SK-N-SH (cell line): ENCODE measurements around the gene KERA.

ENCODE experiments used
- EP300 ChIP-seq, 2 experiments: IDR thresholded peaks; 2 replicates each; pipeline versions ENCODE4 v1.4.0 to v1.6.1; 2012; ENCODE audit warnings: borderline replicate concordance in 1 of 2, low read depth in 1 of 2, low read length in 1 of 2
- JUND ChIP-seq: IDR thresholded peaks from 2 replicates; pipeline ENCODE4 v1.4.0; 2012
- RFX5 ChIP-seq: IDR thresholded peaks from 2 replicates; pipeline ENCODE4 v1.6.1; 2012; ENCODE audit warnings: mild to moderate bottlenecking, improper control_type of control experiment, low read length
- TAF1 ChIP-seq: IDR thresholded peaks from 2 replicates; pipeline ENCODE4 v1.6.1; 2012; ENCODE audit warnings: low read depth, mild to moderate bottlenecking, low read length, moderate library complexity, borderline replicate concordance
- YY1 ChIP-seq: IDR thresholded peaks from 2 replicates; pipeline ENCODE4 v1.4.0; 2012; ENCODE audit warnings: low read depth, mild to moderate bottlenecking
- TF ChIP-seq, protein P1 (sequence below): fragments of 150-350 bp; IDR thresholded peaks from 2 replicates; pipeline ENCODE4 v1.6.1; 2017; ENCODE audit warnings: antibody characterized with exemption, low read length, low read depth, borderline replicate concordance
- TF ChIP-seq, protein P2 (sequence below): fragments of 200-600 bp; sonication (generic); IDR thresholded peaks from 2 replicates; pipeline ENCODE4 v1.6.1; 2017; ENCODE audit warnings: antibody characterized with exemption, mild to moderate bottlenecking, moderate library complexity
- TF ChIP-seq, protein P3 (sequence below): IDR thresholded peaks from 2 replicates; pipeline ENCODE4; 2012
- TF ChIP-seq, protein P4 (sequence below): IDR thresholded peaks from 2 replicates; pipeline ENCODE4 v1.4.0; 2012; ENCODE audit warnings: low read depth, borderline replicate concordance

DNA sequence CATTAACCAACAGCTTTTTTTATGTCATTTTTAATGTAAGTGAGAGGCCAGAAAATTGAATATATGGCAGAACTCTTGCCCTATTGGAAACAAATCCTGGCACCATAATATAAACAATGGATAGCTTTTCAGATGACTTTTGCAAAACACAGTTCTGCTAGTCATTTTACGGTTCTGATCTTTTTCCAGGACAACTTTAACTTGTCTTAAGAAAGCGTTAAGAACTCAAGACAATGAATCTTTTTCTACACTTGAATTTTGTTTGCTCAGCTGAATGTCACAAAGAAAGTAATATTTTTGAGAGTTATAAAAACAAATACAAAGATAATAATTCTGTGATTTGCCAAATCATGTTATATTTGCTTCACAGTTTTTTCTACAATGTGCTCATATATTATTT lies 13.2 kb downstream of the KERA start:
- TF ChIP-seq RFX5 (no peak), EP300 (IDR thresholded peaks at IDR 0.05; ENCODE audit: borderline replicate concordance in 1 of 2, low read depth in 1 of 2, low read length in 1 of 2) (no peak), TAF1 (no peak), YY1 (no peak), JUND (no peak)
- TF ChIP-seq, protein P1, sequence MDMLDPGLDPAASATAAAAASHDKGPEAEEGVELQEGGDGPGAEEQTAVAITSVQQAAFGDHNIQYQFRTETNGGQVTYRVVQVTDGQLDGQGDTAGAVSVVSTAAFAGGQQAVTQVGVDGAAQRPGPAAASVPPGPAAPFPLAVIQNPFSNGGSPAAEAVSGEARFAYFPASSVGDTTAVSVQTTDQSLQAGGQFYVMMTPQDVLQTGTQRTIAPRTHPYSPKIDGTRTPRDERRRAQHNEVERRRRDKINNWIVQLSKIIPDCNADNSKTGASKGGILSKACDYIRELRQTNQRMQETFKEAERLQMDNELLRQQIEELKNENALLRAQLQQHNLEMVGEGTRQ = no peak
- TF ChIP-seq, protein P2, sequence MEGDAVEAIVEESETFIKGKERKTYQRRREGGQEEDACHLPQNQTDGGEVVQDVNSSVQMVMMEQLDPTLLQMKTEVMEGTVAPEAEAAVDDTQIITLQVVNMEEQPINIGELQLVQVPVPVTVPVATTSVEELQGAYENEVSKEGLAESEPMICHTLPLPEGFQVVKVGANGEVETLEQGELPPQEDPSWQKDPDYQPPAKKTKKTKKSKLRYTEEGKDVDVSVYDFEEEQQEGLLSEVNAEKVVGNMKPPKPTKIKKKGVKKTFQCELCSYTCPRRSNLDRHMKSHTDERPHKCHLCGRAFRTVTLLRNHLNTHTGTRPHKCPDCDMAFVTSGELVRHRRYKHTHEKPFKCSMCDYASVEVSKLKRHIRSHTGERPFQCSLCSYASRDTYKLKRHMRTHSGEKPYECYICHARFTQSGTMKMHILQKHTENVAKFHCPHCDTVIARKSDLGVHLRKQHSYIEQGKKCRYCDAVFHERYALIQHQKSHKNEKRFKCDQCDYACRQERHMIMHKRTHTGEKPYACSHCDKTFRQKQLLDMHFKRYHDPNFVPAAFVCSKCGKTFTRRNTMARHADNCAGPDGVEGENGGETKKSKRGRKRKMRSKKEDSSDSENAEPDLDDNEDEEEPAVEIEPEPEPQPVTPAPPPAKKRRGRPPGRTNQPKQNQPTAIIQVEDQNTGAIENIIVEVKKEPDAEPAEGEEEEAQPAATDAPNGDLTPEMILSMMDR = no peak
- TF ChIP-seq, protein P3, sequence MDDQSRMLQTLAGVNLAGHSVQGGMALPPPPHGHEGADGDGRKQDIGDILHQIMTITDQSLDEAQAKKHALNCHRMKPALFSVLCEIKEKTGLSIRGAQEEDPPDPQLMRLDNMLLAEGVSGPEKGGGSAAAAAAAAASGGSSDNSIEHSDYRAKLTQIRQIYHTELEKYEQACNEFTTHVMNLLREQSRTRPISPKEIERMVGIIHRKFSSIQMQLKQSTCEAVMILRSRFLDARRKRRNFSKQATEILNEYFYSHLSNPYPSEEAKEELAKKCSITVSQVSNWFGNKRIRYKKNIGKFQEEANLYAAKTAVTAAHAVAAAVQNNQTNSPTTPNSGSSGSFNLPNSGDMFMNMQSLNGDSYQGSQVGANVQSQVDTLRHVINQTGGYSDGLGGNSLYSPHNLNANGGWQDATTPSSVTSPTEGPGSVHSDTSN = no peak
- TF ChIP-seq, protein P4, sequence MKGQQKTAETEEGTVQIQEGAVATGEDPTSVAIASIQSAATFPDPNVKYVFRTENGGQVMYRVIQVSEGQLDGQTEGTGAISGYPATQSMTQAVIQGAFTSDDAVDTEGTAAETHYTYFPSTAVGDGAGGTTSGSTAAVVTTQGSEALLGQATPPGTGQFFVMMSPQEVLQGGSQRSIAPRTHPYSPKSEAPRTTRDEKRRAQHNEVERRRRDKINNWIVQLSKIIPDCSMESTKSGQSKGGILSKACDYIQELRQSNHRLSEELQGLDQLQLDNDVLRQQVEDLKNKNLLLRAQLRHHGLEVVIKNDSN = no peak
